Parietal lobe (tissue), 2 donors: ENCODE data around the gene IFT172. TPM values are rescaled to one million over a fixed set of nuclear protein-coding genes. Genes with fewer than 3 reads are reported as not detected.

Experiments used
- small RNA-seq: library from RNA; depleted of rRNA; stranded (forward); fragments of <200 nt; gene quantifications from one replicate; pipeline ENCODE3, GENCODE V24; 2014; ENCODE audit warnings: low replicate concordance
- total RNA-seq: library from RNA; depleted of rRNA; stranded (reverse); fragments of >200 nt; gene quantifications from one replicate; pipeline ENCODE4 v1.2.3, GENCODE V29; 2014

Gene IFT172, protein sequence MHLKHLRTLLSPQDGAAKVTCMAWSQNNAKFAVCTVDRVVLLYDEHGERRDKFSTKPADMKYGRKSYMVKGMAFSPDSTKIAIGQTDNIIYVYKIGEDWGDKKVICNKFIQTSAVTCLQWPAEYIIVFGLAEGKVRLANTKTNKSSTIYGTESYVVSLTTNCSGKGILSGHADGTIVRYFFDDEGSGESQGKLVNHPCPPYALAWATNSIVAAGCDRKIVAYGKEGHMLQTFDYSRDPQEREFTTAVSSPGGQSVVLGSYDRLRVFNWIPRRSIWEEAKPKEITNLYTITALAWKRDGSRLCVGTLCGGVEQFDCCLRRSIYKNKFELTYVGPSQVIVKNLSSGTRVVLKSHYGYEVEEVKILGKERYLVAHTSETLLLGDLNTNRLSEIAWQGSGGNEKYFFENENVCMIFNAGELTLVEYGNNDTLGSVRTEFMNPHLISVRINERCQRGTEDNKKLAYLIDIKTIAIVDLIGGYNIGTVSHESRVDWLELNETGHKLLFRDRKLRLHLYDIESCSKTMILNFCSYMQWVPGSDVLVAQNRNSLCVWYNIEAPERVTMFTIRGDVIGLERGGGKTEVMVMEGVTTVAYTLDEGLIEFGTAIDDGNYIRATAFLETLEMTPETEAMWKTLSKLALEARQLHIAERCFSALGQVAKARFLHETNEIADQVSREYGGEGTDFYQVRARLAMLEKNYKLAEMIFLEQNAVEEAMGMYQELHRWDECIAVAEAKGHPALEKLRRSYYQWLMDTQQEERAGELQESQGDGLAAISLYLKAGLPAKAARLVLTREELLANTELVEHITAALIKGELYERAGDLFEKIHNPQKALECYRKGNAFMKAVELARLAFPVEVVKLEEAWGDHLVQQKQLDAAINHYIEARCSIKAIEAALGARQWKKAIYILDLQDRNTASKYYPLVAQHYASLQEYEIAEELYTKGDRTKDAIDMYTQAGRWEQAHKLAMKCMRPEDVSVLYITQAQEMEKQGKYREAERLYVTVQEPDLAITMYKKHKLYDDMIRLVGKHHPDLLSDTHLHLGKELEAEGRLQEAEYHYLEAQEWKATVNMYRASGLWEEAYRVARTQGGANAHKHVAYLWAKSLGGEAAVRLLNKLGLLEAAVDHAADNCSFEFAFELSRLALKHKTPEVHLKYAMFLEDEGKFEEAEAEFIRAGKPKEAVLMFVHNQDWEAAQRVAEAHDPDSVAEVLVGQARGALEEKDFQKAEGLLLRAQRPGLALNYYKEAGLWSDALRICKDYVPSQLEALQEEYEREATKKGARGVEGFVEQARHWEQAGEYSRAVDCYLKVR (N-terminal part only)
- total RNA-seq: 70.7 TPM

DNA sequence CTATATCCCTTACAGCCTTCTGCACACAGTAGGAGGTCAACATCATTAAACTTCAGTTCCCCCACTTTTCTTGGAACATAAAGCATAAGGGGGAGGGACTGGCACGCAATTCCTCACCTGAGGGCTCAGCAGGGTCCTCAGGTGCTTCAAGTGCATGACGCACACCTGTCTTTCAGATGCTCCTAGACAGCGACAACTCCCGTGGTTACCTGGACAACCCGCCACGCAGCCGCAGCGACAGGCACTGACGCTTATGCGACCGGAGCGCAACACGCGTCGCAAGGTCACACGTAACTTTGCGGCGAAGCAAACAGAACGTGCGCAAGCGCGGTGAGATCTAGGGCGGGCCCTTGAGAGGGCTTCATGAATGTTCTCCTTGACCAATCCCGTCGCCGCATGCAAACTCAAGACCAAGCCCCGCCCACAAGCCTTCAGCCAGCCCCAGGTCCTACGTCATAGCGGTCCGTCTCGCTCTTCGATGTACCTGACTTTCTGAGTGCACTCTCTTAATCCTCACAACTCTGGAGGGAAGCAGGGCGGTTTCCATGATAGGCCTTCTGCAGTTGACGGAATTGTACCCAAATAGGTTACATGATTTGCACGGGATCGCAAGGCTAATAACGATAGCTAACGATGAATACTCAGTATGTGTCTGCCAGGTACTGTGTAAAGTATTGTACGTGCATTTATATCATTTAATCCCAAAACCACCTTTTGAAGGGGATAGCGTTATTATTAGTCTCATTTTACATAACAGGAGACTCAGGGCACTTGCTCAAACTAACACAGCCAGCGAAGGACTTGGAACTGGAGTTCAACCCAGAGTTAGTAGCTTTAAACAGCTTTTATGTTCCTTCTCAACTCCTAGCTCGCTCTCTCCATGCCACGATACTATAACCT lies at the start of gene IFT172:
IFT172 (minus strand) TSS at position 246 of the 900 bp plus-strand sequence; CDS start at position 156, 90 bp downstream.

DNA sequence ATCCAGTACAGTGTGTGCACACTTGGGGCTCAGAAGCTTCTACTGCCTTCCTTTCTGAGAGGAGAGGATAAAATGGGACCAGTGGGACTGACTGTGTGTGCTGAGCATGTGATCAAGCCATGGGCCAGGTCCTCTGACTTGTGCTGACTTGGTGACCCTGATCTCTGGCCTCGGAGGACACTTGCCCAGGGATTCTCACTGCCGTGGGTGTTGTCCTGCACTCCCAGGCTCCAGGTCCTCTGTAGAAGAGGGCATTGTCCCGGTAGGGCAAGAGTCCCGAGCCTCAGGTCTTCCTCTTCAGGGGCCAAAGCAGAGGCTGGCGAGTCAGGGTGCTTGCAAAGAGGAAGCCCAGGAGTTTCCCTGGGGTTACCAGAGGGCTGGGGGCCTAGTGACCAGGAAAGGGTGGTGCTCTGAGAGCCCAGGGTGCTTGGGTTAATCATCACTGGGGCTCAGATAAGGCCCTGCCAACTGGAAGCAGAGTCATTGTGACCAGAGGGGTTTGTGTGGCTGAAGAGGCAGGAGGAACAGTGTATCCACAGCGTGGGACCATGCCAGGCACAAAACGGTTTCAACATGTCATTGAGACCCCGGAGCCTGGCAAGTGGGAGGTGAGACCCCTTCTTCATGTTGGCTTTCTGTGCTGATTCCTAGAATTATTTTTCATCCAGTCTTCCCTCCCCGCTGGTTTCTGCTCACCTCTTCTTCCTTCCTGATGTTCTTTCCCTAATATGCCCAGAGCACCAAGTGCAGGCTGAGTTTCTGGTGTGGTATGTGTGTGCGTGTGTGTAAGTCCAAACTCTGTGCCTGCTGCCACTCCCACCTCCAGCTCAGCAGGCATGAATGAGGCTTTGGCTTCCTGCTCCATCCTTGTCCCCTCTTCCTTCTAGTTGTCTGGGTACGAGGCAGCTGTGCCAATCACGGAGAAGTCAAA lies 7.1 kb upstream of the IFT172 start, which contains the start of gene GCKR:
GCKR (plus strand) TSS at position 483 of the 931 bp plus-strand sequence; CDS start at position 549, 66 bp downstream.

DNA sequence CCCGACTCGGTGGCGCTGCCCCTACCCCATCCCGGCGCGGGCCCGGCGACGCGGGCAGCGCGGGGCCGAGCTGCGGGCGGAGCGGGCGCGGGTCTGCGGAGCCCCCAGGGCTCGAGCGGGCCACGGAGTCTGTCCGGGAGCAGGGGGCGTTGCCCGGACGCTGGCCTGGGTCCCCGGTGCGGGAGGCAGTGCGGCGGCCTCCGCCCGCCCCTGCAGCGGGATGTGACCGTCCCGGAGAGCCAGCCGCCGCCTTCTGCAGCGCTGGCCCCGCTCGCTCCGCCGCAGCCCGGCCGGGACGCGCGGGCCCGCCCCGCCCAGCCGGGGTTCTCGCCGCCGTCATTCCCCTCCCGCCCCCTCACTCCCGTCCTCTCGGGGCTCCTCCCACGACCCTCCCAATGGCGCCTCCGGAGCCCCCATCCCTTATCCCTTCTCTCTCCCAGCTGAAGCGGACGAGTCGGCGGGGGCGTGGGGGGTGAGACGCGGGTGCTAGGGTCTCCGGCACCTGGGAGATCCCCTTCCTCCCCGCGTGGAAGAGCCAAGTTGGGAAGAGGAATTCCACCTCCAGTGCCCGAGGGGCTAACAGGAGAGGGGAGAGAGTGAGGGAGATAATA lies 5.5 kb upstream of the IFT172 start, which contains the start of gene FNDC4:
FNDC4 (minus strand) TSS at position 257 of the 611 bp plus-strand sequence. CDS start 521 bp downstream, outside the sequence.

DNA sequence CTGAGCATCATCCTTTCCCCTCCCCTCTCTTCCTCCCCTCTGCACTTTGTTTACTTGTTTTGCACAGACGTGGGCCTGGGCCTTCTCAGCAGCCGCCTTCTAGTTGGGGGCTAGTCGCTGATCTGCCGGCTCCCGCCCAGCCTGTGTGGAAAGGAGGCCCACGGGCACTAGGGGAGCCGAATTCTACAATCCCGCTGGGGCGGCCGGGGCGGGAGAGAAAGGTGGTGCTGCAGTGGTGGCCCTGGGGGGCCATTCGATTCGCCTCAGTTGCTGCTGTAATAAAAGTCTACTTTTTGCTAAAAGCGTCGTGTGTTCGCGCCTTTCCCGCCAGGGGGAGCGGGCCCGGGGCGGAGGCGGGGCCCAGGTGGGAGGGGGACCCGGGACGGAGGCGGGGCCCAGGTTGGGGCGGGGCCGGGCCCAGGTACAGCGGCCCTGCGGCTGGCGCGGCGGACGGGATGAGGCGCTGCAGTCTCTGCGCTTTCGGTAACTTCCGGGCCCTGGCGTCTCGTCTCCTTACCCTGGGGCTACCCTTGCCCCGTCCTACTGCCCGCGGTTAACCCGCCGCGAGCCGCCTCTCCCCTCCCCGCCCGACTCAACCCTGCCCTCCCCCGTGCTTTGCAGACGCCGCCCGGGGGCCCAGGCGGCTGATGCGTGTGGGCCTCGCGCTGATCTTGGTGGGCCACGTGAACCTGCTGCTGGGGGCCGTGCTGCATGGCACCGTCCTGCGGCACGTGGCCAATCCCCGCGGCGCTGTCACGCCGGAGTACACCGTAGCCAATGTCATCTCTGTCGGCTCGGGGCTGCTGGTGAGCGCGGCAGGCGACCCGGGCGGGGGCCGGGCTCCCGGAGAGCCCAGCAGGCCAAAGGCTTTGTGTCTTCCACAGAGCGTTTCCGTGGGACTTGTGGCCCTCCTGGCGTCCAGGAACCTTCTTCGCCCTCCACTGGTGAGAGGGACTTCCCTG lies 47.3 kb downstream of the IFT172 start, which contains the start of gene KRTCAP3:
KRTCAP3 (plus strand) TSS at position 424 of the 962 bp plus-strand sequence; CDS start at position 456, 32 bp downstream.

DNA sequence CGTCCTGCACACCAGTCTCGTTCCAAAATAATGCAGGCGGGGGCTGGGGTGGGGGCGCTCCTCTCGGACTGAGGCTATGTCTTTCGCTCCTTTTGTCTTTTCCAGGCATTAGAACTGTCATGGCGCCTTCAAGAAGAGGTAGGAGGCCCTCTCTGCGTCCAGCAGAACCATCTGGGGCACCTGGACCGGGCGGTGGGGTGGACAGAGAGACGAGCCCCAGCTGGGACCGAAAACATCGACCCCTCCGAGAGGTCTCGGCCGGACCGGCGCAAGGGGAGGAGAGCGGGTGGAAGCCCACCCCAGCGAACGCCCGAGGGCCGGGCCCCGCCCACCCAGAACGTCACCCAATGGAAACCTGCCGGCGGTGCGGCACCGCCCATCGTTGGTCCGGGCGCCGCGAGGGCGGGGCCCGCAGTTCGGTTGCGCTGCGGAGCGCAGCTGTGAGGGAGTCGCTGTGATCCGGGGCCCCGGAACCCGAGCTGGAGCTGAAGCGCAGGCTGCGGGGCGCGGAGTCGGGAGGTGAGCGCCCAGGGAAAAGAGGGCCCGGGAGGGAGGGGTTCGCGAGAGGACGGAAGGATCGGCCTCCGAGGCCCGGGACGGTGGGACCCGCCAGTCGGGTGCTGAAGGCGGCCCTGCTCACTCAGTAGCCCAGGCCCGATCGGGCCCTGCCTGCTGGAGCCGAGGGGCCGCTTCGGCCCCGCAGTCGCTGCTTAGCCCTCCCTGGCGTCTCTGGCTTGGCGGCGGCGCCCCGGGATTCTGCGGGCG lies 61.1 kb downstream of the IFT172 start, which contains the start of gene NRBP1:
NRBP1 (plus strand) TSS at position 419 of the 765 bp plus-strand sequence. CDS start 4,643 bp downstream, outside the sequence.

DNA sequence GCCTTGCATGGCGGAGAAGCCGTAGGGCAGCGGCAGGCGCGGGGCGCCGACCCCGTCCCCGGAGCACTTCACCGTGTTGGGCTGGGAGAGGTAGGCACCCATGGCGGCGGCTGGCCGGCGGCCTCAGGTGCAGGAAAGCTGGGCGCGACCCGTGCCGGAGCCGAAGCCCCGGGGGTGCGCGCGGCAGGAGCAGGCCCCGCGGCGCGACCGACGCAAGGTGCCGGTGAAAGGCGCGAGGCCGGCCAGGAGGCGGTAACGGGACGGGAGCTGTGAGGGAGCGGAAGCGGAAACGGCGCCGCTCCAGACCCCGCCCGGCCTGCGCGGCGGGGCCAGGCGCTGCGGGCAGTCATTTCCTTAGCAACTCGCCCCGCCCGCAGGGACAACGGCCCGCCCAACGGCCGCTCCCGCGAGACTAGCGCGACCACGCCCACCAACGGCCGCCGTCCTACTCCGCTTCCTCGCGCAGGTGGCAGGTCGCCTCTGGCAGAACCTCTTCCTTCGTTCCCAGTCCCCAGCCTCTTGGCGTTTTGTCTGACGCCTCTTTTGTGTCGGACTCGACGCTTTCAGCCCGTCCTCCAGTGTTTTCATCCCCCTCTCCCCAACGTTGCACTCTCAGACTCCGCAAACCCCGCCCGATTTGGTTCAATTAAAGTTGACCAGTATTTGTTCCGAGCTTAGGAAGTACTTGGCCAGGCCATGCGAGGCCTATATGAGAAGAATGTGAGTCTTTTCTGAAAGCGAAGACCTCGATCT lies 80.0 kb downstream of the IFT172 start, which contains the start of gene PPM1G:
PPM1G (minus strand) TSS at position 271 of the 753 bp plus-strand sequence; CDS start at position 102, 169 bp downstream.

Small RNAs within 50 kb of the gene (small RNA-seq; reads per million reads assigned to genes)
- gene RNU6-986P: not detected

Other genes with a start within 250 kb of the IFT172 start
- gene SLC30A3, start 226.7 kb downstream of the IFT172 start, total RNA-seq: 0.31 TPM
- not detected for gene DNAJC5G, start 214.3 kb downstream of the IFT172 start, total RNA-seq
- gene TRIM54, start 207.3 kb downstream of the IFT172 start, total RNA-seq: not detected
- gene UCN, start 181.3 kb downstream of the IFT172 start, total RNA-seq: not detected
- gene MPV17, start 166.6 kb downstream of the IFT172 start, total RNA-seq: 107 TPM
- 56.7 TPM for gene GTF3C2, start 133.0 kb downstream of the IFT172 start, total RNA-seq
- 20.7 TPM for gene EIF2B4, start 119.4 kb downstream of the IFT172 start, total RNA-seq
- gene SNX17, start 119.1 kb downstream of the IFT172 start, total RNA-seq: 57.0 TPM
- gene ZNF513, start 109.0 kb downstream of the IFT172 start, total RNA-seq: 12.8 TPM
- gene PPM1G, start 80.2 kb downstream of the IFT172 start, total RNA-seq: 63.2 TPM
- gene NRBP1, start 61.1 kb downstream of the IFT172 start, total RNA-seq: 82.9 TPM
- gene KRTCAP3, start 47.4 kb downstream of the IFT172 start, total RNA-seq: not detected
- gene FNDC4, start 5.5 kb upstream of the IFT172 start, total RNA-seq: 43.2 TPM
- 1.3 TPM for gene GCKR, start 7.1 kb upstream of the IFT172 start, total RNA-seq
- gene ZNF512, start 93.3 kb upstream of the IFT172 start, total RNA-seq: 69.8 TPM
- gene CCDC121, start 139.3 kb upstream of the IFT172 start, total RNA-seq: 4.1 TPM
- gene GPN1, start 139.3 kb upstream of the IFT172 start, total RNA-seq: 31.6 TPM
- 46.0 TPM for gene SUPT7L, start 173.9 kb upstream of the IFT172 start, total RNA-seq
- 36.6 TPM for gene SLC4A1AP, start 174.1 kb upstream of the IFT172 start, total RNA-seq